Activated CD4-positive, alpha-beta T cell treated with anti-CD3 and anti-CD28 coated beads, Interleukin-10, Interleukin-2, amounts not matched to agents 100 ng/mL and 50 ng/mL, durations not matched to agents 16 hours and 8 hours (primary cell): ENCODE measurements around the gene USP17L19.
"Not testable (repeated sequence)": the region's sequence is repeated elsewhere in the genome, so short reads cannot be mapped to it uniquely, and the experiment has no call there.

Source experiments
- DNase-seq: peaks from one replicate; pipeline ENCODE4 v3.0.0-alpha.2; 2020

The USP17L19 gene

GRCh38 chr4:9253078-9253477 lies at the start of gene USP17L19:
Gene USP17L19 (plus strand): TSS chr4:9253378. CDS start chr4:9253378, 0 bp downstream.
- DNase-seq = not testable (repeated sequence)

- DNase-seq = not testable (repeated sequence)
Measured at GRCh38 chr4:9210357-9210756, 42.8 kb upstream of the USP17L19 start, which contains the start of gene USP17L10. Gene USP17L10 (plus strand): TSS chr4:9210657. CDS start chr4:9210657, 0 bp downstream.

GRCh38 chr4:9214701-9215100 lies 38.5 kb upstream of the USP17L19 start:
- not testable (repeated sequence) for DNase-seq

GRCh38 chr4:9215105-9215504 lies 38.1 kb upstream of the USP17L19 start, which contains the start of gene USP17L11:
Gene USP17L11 (plus strand): TSS chr4:9215405. CDS start chr4:9215405, 0 bp downstream.
- DNase-seq = not testable (repeated sequence)

DNA sequence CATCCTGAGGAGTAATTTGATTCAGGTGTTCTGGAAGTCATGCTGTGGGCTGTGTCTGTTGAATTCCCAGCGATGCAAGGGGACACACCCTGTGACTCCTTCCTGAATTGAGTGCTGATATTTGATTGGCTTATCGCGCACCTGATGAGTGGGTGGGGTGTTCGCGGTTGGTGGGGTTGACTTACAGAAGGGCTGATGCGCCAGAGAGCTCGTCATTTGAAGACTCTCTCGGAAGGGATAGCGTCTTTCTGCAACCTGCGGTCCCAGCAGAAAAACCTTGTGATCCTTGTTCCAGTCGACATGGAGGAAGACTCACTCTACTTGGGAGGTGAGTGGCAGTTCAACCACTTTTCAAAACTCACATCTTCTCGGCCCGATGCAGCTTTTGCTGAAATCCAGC lies 33.3 kb upstream of the USP17L19 start, which contains the start of gene USP17L12:
TSS of gene USP17L12 (plus strand) at position 301 of the 400 bp plus-strand sequence. CDS start at position 301, 0 bp downstream.
- DNase-seq = not testable (repeated sequence)

DNA sequence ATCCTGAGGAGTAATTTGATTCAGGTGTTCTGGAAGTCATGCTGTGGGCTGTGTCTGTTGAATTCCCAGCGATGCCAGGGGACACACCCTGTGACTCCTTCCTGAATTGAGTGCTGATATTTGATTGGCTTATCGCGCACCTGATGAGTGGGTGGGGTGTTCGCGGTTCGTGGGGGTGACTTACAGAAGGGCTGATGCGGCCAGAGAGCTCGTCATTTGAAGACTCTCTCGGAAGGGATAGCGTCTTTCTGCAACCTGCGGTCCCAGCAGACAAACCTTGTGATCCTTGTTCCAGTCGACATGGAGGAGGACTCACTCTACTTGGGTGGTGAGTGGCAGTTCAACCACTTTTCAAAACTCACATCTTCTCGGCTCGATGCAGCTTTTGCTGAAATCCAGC lies 28.6 kb upstream of the USP17L19 start, which contains the start of gene USP17L13:
TSS of gene USP17L13 (plus strand) at position 301 of the 400 bp plus-strand sequence. CDS start at position 301, 0 bp downstream.
- not testable (repeated sequence) for DNase-seq

GRCh38 chr4:9230249-9230648 lies 22.9 kb upstream of the USP17L19 start:
- not testable (repeated sequence) for DNase-seq

DNA sequence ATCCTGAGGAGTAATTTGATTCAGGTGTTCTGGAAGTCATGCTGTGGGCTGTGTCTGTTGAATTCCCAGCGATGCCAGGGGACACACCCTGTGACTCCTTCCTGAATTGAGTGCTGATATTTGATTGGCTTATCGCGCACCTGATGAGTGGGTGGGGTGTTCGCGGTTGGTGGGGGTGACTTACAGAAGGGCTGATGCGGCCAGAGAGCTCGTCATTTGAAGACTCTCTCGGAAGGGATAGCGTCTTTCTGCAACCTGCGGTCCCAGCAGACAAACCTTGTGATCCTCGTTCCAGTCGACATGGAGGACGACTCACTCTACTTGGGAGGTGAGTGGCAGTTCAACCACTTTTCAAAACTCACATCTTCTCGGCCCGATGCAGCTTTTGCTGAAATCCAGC lies 19.1 kb upstream of the USP17L19 start, which contains the start of gene USP17L15:
TSS of gene USP17L15 (plus strand) at position 301 of the 400 bp plus-strand sequence. CDS start at position 301, 0 bp downstream.
- DNase-seq = not testable (repeated sequence)

- DNase-seq = not testable (repeated sequence)
Measured at GRCh38 chr4:9238461-9238860, 14.7 kb upstream of the USP17L19 start.

- not testable (repeated sequence) for DNase-seq
Measured at GRCh38 chr4:9243579-9243978, 9.6 kb upstream of the USP17L19 start, which contains the start of gene USP17L17. Gene USP17L17 (plus strand): TSS chr4:9243879. CDS start chr4:9243879, 0 bp downstream.

- not testable (repeated sequence) for DNase-seq
Measured at GRCh38 chr4:9247953-9248680, 5.1 kb upstream of the USP17L19 start, which contains the start of gene USP17L18. Gene USP17L18 (plus strand): TSS chr4:9248630. CDS start chr4:9248630, 0 bp downstream.

- not testable (repeated sequence) for DNase-seq
Measured at GRCh38 chr4:9257824-9258223, 4.6 kb downstream of the USP17L19 start, which contains the start of gene USP17L20. Gene USP17L20 (plus strand): TSS chr4:9258124. CDS start chr4:9258124, 0 bp downstream.

DNA sequence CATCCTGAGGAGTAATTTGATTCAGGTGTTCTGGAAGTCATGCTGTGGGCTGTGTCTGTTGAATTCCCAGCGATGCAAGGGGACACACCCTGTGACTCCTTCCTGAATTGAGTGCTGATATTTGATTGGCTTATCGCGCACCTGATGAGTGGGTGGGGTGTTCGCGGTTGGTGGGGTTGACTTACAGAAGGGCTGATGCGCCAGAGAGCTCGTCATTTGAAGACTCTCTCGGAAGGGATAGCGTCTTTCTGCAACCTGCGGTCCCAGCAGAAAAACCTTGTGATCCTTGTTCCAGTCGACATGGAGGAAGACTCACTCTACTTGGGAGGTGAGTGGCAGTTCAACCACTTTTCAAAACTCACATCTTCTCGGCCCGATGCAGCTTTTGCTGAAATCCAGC lies 9.4 kb downstream of the USP17L19 start, which contains the start of gene USP17L21:
TSS of gene USP17L21 (plus strand) at position 301 of the 400 bp plus-strand sequence. CDS start at position 301, 0 bp downstream.
- not testable (repeated sequence) for DNase-seq

DNA sequence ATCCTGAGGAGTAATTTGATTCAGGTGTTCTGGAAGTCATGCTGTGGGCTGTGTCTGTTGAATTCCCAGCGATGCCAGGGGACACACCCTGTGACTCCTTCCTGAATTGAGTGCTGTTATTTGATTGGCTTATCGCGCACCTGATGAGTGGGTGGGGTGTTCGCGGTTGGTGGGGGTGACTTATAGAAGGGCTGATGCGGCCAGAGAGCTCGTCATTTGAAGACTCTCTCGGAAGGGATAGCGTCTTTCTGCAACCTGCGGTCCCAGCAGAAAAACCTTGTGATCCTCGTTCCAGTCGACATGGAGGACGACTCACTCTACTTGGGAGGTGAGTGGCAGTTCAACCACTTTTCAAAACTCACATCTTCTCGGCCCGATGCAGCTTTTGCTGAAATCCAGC lies 14.1 kb downstream of the USP17L19 start, which contains the start of gene USP17L22:
TSS of gene USP17L22 (plus strand) at position 301 of the 400 bp plus-strand sequence. CDS start at position 301, 0 bp downstream.
- DNase-seq = not testable (repeated sequence)

DNA sequence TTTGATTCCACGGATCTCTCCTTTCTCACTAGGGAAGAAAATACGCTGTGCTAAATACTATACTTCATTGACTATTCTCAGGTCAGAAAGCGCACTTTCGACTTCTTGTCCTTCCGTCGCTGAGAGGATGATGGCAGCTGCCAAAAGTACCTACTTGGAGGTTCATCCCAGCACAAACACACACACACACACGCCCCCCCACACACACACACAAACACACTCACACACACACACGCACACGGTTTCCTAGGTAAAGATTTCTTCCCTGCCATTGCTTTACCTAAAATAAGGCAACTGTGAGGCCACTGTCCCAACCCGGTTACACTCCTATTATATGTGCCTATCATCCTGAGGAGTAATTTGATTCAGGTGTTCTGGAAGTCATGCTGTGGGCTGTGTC lies 18.5 kb downstream of the USP17L19 start:
- DNase-seq = not testable (repeated sequence)
